ENCODE measurements around the gene NOL6.

GRCh38 chr9:33476503-33476902, 2.8 kb upstream of the NOL6 start:
- TF ChIP-seq POLR2AphosphoS5 (IDR thresholded peaks at IDR 0.05; ENCODE audit: low read depth, low read length) (no peak), CTCF (IDR thresholded peaks at IDR 0.05 in 2 of 3, conservative IDR thresholded peaks at IDR 0.05 in 1 of 3; ENCODE audit: borderline replicate concordance in 1 of 3, insufficient read depth in 1 of 3, low read depth in 2 of 3, low read length in 2 of 3) (no peak), CEBPB (IDR thresholded peaks at IDR 0.05; ENCODE audit: low read depth) (no peak), POLR2A (IDR thresholded peaks at IDR 0.05; ENCODE audit: borderline replicate concordance, extremely low read depth, insufficient read depth, insufficient read length) (no peak), RAD21 (IDR thresholded peaks at IDR 0.05; ENCODE audit: low read depth) (no peak), SRF (IDR thresholded peaks at IDR 0.05; ENCODE audit: low read depth) (no peak), EZH2phosphoT487 (IDR thresholded peaks at IDR 0.05; ENCODE audit: borderline replicate concordance) (no peak), EGR1 (IDR thresholded peaks at IDR 0.05; ENCODE audit: low read depth) (no peak), YY1 (IDR thresholded peaks at IDR 0.05; ENCODE audit: extremely low read depth, insufficient replicate concordance, low read depth, low read length) (no peak), EZH2 (IDR thresholded peaks at IDR 0.05) (no peak)

All from HCT116 (cell line).